GM23338 (cell line): ENCODE measurements around the gene KIRREL3. TPM values are rescaled to one million over a fixed set of nuclear protein-coding genes. Genes with fewer than 3 reads are reported as not detected.

Experiments used
- ATAC-seq: fragments of 200-7000 bp; cut with Tn5 transposase; 3 replicates; pipeline ENCODE4 v1.9.1; 2020
- DNase-seq: peaks from one replicate; pipeline ENCODE4 v3.0.0-alpha.2; 2015; ENCODE audit warnings: low spot score
- H2AFZ ChIP-seq: fragments of 200-600 bp; sonication (generic); 2 replicates; pipeline ENCODE4 v1.8.0; 2016; ENCODE audit warnings: antibody characterized with exemption, mild to moderate bottlenecking, moderate library complexity
- H3F3A ChIP-seq: fragments of 200-600 bp; sonication (generic); replicated peaks from 2 replicates; pipeline ENCODE4 v1.8.0; 2017; ENCODE audit warnings: antibody characterized with exemption, mixed run types, low read depth
- H3K27ac ChIP-seq: fragments of 200-600 bp; sonication (generic); 2 replicates; pipeline ENCODE4 v1.6.1; 2016; ENCODE audit warnings: low read depth
- H3K27me3 ChIP-seq: fragments of 200-600 bp; sonication (generic); 2 replicates; pipeline ENCODE4 v1.8.0; 2016; ENCODE audit warnings: mild to moderate bottlenecking, mixed run types, moderate library complexity; ENCODE audit not compliant: insufficient read depth
- H3K36me3 ChIP-seq: fragments of 200-600 bp; sonication (generic); 2 replicates; pipeline ENCODE4 v1.8.0; 2016; ENCODE audit warnings: mild to moderate bottlenecking; ENCODE audit not compliant: insufficient read depth
- H3K4me1 ChIP-seq: fragments of 200-600 bp; sonication (generic); 2 replicates; pipeline ENCODE4 v1.8.0; 2016; ENCODE audit warnings: mild to moderate bottlenecking, moderate library complexity; ENCODE audit not compliant: insufficient read depth
- H3K4me2 ChIP-seq: fragments of 200-600 bp; sonication (generic); 2 replicates; pipeline ENCODE4 v1.7.1; 2017; ENCODE audit warnings: mixed run types
- H3K4me3 ChIP-seq: fragments of 200-600 bp; sonication (generic); 2 replicates; pipeline ENCODE4 v1.6.1; 2016; ENCODE audit warnings: mixed run types
- H3K79me2 ChIP-seq: fragments of 200-600 bp; sonication (generic); replicated peaks from 2 replicates; pipeline ENCODE4 v1.8.0; 2017; ENCODE audit warnings: mild to moderate bottlenecking; ENCODE audit not compliant: insufficient read depth
- H3K9me2 ChIP-seq: fragments of 200-600 bp; sonication (generic); 2 replicates; pipeline ENCODE4 v1.8.0; 2017; ENCODE audit not compliant: insufficient read depth
- H4K20me1 ChIP-seq: fragments of 200-600 bp; sonication (generic); replicated peaks from 2 replicates; pipeline ENCODE4 v1.8.0; 2017; ENCODE audit warnings: mild to moderate bottlenecking; ENCODE audit not compliant: insufficient read depth
- H3K27ac Mint-ChIP-seq: 2 replicates; pipeline ENCODE4 v1.8.0; 2020; ENCODE audit warnings: inconsistent platforms, mild to moderate bottlenecking, moderate library complexity, mixed read lengths
- H3K27me3 Mint-ChIP-seq: 3 replicates; pipeline ENCODE4 v1.8.0; 2022; ENCODE audit warnings: low read depth, mild to moderate bottlenecking, moderate library complexity, mixed read lengths, inconsistent platforms; ENCODE audit not compliant: insufficient read depth, poor library complexity
- H3K36me3 Mint-ChIP-seq: 3 replicates; pipeline ENCODE4 v1.8.0; 2021; ENCODE audit warnings: low read depth, mild to moderate bottlenecking, inconsistent platforms, moderate library complexity, mixed read lengths
- H3K4me1 Mint-ChIP-seq: 3 replicates; pipeline ENCODE4 v1.8.0; 2020; ENCODE audit warnings: mild to moderate bottlenecking, inconsistent platforms, mixed read lengths
- H3K4me3 Mint-ChIP-seq: 3 replicates; pipeline ENCODE4 v1.8.0; 2021; ENCODE audit warnings: moderate library complexity, mild to moderate bottlenecking, inconsistent platforms, mixed read lengths
- H3K9me3 Mint-ChIP-seq: 3 replicates; pipeline ENCODE4 v1.8.0; 2020; ENCODE audit warnings: moderate library complexity, mild to moderate bottlenecking, inconsistent platforms, mixed read lengths
- CREB1 ChIP-seq: fragments of 250-450 bp; sonication (Bioruptor Pico); IDR thresholded peaks from 2 replicates; pipeline ENCODE4 v1.5.0; 2020; ENCODE audit warnings: low read depth, mild to moderate bottlenecking, moderate library complexity
- EZH2 ChIP-seq: fragments of 200-600 bp; sonication (generic); IDR thresholded peaks from one replicate; pipeline ENCODE4 v1.8.0; 2017; ENCODE audit warnings: antibody characterized with exemption, mild to moderate bottlenecking, low read depth; ENCODE audit not compliant: unreplicated experiment
- EZH2phosphoT487 ChIP-seq: fragments of 200-600 bp; sonication (generic); IDR thresholded peaks from one replicate; pipeline ENCODE4 v1.8.1; 2018; ENCODE audit warnings: antibody characterized with exemption; ENCODE audit not compliant: unreplicated experiment
- JUNB ChIP-seq: IDR thresholded peaks from one replicate; pipeline ENCODE4 v1.6.1; 2016; ENCODE audit warnings: antibody characterized with exemption; ENCODE audit not compliant: unreplicated experiment
- NANOG ChIP-seq: IDR thresholded peaks from 2 replicates; pipeline ENCODE4 v1.6.1; 2016; ENCODE audit warnings: antibody characterized with exemption, borderline replicate concordance
- POLR2AphosphoS5 ChIP-seq: IDR thresholded peaks from 2 replicates; pipeline ENCODE4 v1.6.1; 2016; ENCODE audit warnings: antibody characterized with exemption, low read depth
- STAT1 ChIP-seq: IDR thresholded peaks from one replicate; pipeline ENCODE4 v1.6.1; 2016; ENCODE audit warnings: antibody characterized with exemption; ENCODE audit not compliant: unreplicated experiment
- ZNF114 ChIP-seq: fragments of 250-450 bp; sonication (Bioruptor Pico); IDR thresholded peaks from 2 replicates; pipeline ENCODE4 v1.5.0; 2020; ENCODE audit warnings: mild to moderate bottlenecking, moderate library complexity
- ZNF331 ChIP-seq: fragments of 250-450 bp; sonication (Bioruptor Pico); IDR thresholded peaks from 2 replicates; pipeline ENCODE4 v1.5.0; 2020; ENCODE audit warnings: low read depth, mild to moderate bottlenecking, moderate library complexity
- polyA plus RNA-seq: library from polyadenylated mRNA; unstranded; fragments of >200 nt; fragmentation: Nextera tagmentation; extraction: Ambion mirVana; gene quantifications from 2 replicates; pipeline ENCODE4 v1.2.1, GENCODE V29; 2016
- total RNA-seq: library from RNA; depleted of rRNA; stranded (reverse); fragments of >200 nt; shearing (Covaris generic); gene quantifications from 2 replicates; pipeline ENCODE4 v1.2.3, GENCODE V29; 2014
- TF ChIP-seq, protein P1 (sequence below): IDR thresholded peaks from one replicate; pipeline ENCODE4 v1.6.1; 2018; ENCODE audit warnings: antibody characterized with exemption; ENCODE audit not compliant: unreplicated experiment
- TF ChIP-seq, protein P2 (sequence below): IDR thresholded peaks from 2 replicates; pipeline ENCODE4 v1.6.1; 2016; ENCODE audit warnings: antibody characterized with exemption
- TF ChIP-seq, protein P3 (sequence below), 2 experiments: fragments of 200-600 bp in 1 of 2; sonication (generic) in 1 of 2; conservative IDR thresholded peaks; 2 replicates each; pipeline versions ENCODE4 v1.5.1 to v1.6.1; 2016 to 2017; ENCODE audit warnings: antibody characterized with exemption in 2 of 2, low read depth in 2 of 2, mild to moderate bottlenecking in 2 of 2, moderate library complexity in 1 of 2
- TF ChIP-seq, protein P4 (sequence below): fragments of 250-450 bp; sonication (Bioruptor Pico); IDR thresholded peaks from 2 replicates; pipeline ENCODE4 v1.5.0; 2020; ENCODE audit warnings: mild to moderate bottlenecking, moderate library complexity

Gene KIRREL3
- total and polyA plus RNA-seq, 2 experiments from 2014 or later: 0.13 to 1.5 TPM

DNA sequence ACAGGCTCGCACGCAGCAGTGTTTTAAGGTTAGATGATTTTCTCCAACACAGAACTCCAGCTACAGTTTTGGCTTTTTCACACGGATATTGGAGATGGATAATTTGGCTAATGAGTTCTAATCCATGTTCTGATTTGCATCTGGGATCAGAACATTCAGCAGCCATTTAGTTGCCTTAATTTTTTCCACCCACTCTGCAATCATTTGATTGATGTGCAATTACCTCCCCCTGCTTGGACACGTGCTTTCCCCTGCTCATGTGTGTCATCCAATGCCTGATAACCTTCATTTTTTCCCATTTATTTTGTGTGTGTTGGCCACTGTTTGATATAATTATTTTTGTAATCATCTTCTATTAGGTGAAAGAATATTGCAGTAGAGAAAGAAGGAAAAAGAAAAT is 387.3 kb downstream of the KIRREL3 start:
- ATAC-seq (no peak), DNase-seq (no peak)
- Histone ChIP-seq H2AFZ (no peak overlapping the region), H3K4me1 (peaks cover 17% of the 10 kb centered on the region), H3K27ac (no peak overlapping the region), H3K27me3 (no peaks in the 10 kb centered on the region), H4K20me1 (no peaks in the 10 kb centered on the region), H3K9me2 (no peaks in the 10 kb centered on the region; the same call in 1 of the 2 replicates), H3K4me2 (no peak overlapping the region), H3F3A (0 out of 2 replicates have a peak, but pooled peaks cover 3% of the 10 kb centered on the region), H3K79me2 (no peaks in the 10 kb centered on the region), H3K36me3 (no peaks in the 10 kb centered on the region), H3K4me3 (no peak overlapping the region)
- no peak overlapping the region for H3K27ac Mint-ChIP-seq
- H3K4me1 Mint-ChIP-seq: peaks cover 12% of the 10 kb centered on the region
- no peak overlapping the region for H3K4me3 Mint-ChIP-seq
- H3K36me3 Mint-ChIP-seq: no peaks in the 10 kb centered on the region
- H3K9me3 Mint-ChIP-seq: no peaks in the 10 kb centered on the region
- H3K27me3 Mint-ChIP-seq: peaks cover 6% of the 10 kb centered on the region
- TF ChIP-seq EZH2: no peak
- TF ChIP-seq, protein P1, sequence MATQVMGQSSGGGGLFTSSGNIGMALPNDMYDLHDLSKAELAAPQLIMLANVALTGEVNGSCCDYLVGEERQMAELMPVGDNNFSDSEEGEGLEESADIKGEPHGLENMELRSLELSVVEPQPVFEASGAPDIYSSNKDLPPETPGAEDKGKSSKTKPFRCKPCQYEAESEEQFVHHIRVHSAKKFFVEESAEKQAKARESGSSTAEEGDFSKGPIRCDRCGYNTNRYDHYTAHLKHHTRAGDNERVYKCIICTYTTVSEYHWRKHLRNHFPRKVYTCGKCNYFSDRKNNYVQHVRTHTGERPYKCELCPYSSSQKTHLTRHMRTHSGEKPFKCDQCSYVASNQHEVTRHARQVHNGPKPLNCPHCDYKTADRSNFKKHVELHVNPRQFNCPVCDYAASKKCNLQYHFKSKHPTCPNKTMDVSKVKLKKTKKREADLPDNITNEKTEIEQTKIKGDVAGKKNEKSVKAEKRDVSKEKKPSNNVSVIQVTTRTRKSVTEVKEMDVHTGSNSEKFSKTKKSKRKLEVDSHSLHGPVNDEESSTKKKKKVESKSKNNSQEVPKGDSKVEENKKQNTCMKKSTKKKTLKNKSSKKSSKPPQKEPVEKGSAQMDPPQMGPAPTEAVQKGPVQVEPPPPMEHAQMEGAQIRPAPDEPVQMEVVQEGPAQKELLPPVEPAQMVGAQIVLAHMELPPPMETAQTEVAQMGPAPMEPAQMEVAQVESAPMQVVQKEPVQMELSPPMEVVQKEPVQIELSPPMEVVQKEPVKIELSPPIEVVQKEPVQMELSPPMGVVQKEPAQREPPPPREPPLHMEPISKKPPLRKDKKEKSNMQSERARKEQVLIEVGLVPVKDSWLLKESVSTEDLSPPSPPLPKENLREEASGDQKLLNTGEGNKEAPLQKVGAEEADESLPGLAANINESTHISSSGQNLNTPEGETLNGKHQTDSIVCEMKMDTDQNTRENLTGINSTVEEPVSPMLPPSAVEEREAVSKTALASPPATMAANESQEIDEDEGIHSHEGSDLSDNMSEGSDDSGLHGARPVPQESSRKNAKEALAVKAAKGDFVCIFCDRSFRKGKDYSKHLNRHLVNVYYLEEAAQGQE: no peak
- TF ChIP-seq, protein P2, sequence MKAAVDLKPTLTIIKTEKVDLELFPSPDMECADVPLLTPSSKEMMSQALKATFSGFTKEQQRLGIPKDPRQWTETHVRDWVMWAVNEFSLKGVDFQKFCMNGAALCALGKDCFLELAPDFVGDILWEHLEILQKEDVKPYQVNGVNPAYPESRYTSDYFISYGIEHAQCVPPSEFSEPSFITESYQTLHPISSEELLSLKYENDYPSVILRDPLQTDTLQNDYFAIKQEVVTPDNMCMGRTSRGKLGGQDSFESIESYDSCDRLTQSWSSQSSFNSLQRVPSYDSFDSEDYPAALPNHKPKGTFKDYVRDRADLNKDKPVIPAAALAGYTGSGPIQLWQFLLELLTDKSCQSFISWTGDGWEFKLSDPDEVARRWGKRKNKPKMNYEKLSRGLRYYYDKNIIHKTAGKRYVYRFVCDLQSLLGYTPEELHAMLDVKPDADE: no peak
- TF ChIP-seq, protein P3, sequence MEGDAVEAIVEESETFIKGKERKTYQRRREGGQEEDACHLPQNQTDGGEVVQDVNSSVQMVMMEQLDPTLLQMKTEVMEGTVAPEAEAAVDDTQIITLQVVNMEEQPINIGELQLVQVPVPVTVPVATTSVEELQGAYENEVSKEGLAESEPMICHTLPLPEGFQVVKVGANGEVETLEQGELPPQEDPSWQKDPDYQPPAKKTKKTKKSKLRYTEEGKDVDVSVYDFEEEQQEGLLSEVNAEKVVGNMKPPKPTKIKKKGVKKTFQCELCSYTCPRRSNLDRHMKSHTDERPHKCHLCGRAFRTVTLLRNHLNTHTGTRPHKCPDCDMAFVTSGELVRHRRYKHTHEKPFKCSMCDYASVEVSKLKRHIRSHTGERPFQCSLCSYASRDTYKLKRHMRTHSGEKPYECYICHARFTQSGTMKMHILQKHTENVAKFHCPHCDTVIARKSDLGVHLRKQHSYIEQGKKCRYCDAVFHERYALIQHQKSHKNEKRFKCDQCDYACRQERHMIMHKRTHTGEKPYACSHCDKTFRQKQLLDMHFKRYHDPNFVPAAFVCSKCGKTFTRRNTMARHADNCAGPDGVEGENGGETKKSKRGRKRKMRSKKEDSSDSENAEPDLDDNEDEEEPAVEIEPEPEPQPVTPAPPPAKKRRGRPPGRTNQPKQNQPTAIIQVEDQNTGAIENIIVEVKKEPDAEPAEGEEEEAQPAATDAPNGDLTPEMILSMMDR (conservative IDR thresholded peaks at IDR 0.05; ENCODE audit: low read depth in 2 of 2): no peak
- TF ChIP-seq ZNF331: no peak
- no peak for TF ChIP-seq POLR2AphosphoS5
- TF ChIP-seq NANOG: no peak
- TF ChIP-seq JUNB: no peak
- TF ChIP-seq CREB1 (CRISPR knock-in tag): no peak
- TF ChIP-seq, protein P4, sequence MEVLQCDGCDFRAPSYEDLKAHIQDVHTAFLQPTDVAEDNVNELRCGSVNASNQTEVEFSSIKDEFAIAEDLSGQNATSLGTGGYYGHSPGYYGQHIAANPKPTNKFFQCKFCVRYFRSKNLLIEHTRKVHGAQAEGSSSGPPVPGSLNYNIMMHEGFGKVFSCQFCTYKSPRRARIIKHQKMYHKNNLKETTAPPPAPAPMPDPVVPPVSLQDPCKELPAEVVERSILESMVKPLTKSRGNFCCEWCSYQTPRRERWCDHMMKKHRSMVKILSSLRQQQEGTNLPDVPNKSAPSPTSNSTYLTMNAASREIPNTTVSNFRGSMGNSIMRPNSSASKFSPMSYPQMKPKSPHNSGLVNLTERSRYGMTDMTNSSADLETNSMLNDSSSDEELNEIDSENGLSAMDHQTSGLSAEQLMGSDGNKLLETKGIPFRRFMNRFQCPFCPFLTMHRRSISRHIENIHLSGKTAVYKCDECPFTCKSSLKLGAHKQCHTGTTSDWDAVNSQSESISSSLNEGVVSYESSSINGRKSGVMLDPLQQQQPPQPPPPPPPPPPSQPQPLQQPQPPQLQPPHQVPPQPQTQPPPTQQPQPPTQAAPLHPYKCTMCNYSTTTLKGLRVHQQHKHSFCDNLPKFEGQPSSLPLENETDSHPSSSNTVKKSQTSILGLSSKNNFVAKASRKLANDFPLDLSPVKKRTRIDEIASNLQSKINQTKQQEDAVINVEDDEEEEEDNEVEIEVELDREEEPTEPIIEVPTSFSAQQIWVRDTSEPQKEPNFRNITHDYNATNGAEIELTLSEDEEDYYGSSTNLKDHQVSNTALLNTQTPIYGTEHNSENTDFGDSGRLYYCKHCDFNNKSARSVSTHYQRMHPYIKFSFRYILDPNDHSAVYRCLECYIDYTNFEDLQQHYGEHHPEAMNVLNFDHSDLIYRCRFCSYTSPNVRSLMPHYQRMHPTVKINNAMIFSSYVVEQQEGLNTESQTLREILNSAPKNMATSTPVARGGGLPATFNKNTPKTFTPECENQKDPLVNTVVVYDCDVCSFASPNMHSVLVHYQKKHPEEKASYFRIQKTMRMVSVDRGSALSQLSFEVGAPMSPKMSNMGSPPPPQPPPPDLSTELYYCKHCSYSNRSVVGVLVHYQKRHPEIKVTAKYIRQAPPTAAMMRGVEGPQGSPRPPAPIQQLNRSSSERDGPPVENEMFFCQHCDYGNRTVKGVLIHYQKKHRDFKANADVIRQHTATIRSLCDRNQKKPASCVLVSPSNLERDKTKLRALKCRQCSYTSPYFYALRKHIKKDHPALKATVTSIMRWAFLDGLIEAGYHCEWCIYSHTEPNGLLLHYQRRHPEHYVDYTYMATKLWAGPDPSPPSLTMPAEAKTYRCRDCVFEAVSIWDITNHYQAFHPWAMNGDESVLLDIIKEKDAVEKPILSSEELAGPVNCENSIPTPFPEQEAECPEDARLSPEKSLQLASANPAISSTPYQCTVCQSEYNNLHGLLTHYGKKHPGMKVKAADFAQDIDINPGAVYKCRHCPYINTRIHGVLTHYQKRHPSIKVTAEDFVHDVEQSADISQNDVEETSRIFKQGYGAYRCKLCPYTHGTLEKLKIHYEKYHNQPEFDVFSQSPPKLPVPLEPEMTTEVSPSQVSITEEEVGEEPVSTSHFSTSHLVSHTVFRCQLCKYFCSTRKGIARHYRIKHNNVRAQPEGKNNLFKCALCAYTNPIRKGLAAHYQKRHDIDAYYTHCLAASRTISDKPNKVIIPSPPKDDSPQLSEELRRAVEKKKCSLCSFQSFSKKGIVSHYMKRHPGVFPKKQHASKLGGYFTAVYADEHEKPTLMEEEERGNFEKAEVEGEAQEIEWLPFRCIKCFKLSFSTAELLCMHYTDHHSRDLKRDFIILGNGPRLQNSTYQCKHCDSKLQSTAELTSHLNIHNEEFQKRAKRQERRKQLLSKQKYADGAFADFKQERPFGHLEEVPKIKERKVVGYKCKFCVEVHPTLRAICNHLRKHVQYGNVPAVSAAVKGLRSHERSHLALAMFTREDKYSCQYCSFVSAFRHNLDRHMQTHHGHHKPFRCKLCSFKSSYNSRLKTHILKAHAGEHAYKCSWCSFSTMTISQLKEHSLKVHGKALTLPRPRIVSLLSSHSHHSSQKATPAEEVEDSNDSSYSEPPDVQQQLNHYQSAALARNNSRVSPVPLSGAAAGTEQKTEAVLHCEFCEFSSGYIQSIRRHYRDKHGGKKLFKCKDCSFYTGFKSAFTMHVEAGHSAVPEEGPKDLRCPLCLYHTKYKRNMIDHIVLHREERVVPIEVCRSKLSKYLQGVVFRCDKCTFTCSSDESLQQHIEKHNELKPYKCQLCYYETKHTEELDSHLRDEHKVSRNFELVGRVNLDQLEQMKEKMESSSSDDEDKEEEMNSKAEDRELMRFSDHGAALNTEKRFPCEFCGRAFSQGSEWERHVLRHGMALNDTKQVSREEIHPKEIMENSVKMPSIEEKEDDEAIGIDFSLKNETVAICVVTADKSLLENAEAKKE: no peak
- no peak for TF ChIP-seq ZNF114
- TF ChIP-seq STAT1: no peak
- no peak for TF ChIP-seq EZH2phosphoT487
